LNCaP clone FGC (cell line): ENCODE results near the gene KRT14.

ENCODE experiments used
- DNase-seq: peaks from one replicate; pipeline ENCODE4 v3.0.0-alpha.2; 2011; ENCODE audit warnings: low read depth
- H3K4me3 ChIP-seq: 2 replicates; pipeline ENCODE4 v1.5.1; 2011; ENCODE audit warnings: mild to moderate bottlenecking, low read depth, low read length, control low read depth
- CTCF ChIP-seq: IDR thresholded peaks from 2 replicates; pipeline ENCODE4 v1.5.1; 2012; ENCODE audit warnings: mild to moderate bottlenecking; ENCODE audit not compliant: control insufficient read depth, insufficient read depth; ENCODE audit errors: extremely low read depth

The KRT14 gene

GRCh38 chr17:41532947-41533570 is 53.6 kb downstream of the KRT14 start:
- TF ChIP-seq CTCF, result no peak
- DNase-seq, result no peak
- no peak overlapping the region for H3K4me3 ChIP-seq
